HG03108 (cell line): ENCODE results near the gene OR51G2.
"Not testable (repeated sequence)": the region's sequence is repeated elsewhere in the genome, so short reads cannot be mapped to it uniquely, and the experiment has no call there.

ENCODE experiments used
- ATAC-seq: cut with Tn5 transposase; IDR thresholded peaks from one replicate; pipeline ENCODE4 v1.9.1; 2021; ENCODE audit warnings: moderate library complexity; ENCODE audit not compliant: unreplicated experiment

Gene OR51G2

GRCh38 chr11:4919250-4919649 is at the start of gene OR51G2:
TSS of gene OR51G2 (minus strand) at chr11:4919350. CDS start at chr11:4915663, 3,687 bp downstream.
- no peak for ATAC-seq

GRCh38 chr11:4962816-4963215 is 43.7 kb upstream of the OR51G2 start:
- ATAC-seq, result no peak

- no peak for ATAC-seq
These were observed 41.7 kb upstream of the OR51G2 start for GRCh38 chr11:4960877-4961276.

GRCh38 chr11:4957396-4957795 is 38.2 kb upstream of the OR51G2 start:
- ATAC-seq, result no peak

GRCh38 chr11:4955613-4956012 is 36.5 kb upstream of the OR51G2 start, which contains the start of gene OR51A2:
TSS of gene OR51A2 (minus strand) at chr11:4955713. CDS start at chr11:4955713, 0 bp downstream.
- not testable (repeated sequence) for ATAC-seq

- no peak for ATAC-seq
These were observed 28.4 kb upstream of the OR51G2 start, which contains the start of gene OR51A4 for GRCh38 chr11:4947505-4947904. TSS of gene OR51A4 (minus strand) at chr11:4947605. CDS start at chr11:4947100, 505 bp downstream.

- no peak for ATAC-seq
These were observed 17.6 kb upstream of the OR51G2 start for GRCh38 chr11:4936745-4937144.

GRCh38 chr11:4932751-4933150 is 13.6 kb upstream of the OR51G2 start:
- ATAC-seq, result no peak

- no peak for ATAC-seq
These were observed 7.5 kb upstream of the OR51G2 start for GRCh38 chr11:4926608-4927007.

- ATAC-seq, result no peak
These were observed 5.1 kb upstream of the OR51G2 start, which contains the start of gene OR51G1 for GRCh38 chr11:4924239-4924638. TSS of gene OR51G1 (minus strand) at chr11:4924339. CDS start at chr11:4924339, 0 bp downstream.

GRCh38 chr11:4922304-4922703 is 3.2 kb upstream of the OR51G2 start:
- ATAC-seq, result no peak

- ATAC-seq, result no peak
These were observed 2.6 kb upstream of the OR51G2 start for GRCh38 chr11:4921796-4922195.

- no peak for ATAC-seq
These were observed 2.6 kb downstream of the OR51G2 start for GRCh38 chr11:4916581-4916980.

- no peak for ATAC-seq
These were observed 15.7 kb downstream of the OR51G2 start, which contains the start of gene OR51A7 for GRCh38 chr11:4903484-4903883. TSS of gene OR51A7 (plus strand) at chr11:4903783. CDS start at chr11:4907370, 3,587 bp downstream.

GRCh38 chr11:4891996-4892640 is 27.0 kb downstream of the OR51G2 start:
- no peak for ATAC-seq

- no peak for ATAC-seq
These were observed 28.9 kb downstream of the OR51G2 start for GRCh38 chr11:4890279-4890678.

GRCh38 chr11:4887591-4887990 is 31.6 kb downstream of the OR51G2 start:
- ATAC-seq, result no peak

GRCh38 chr11:4886186-4886585 is 33.0 kb downstream of the OR51G2 start:
- no peak for ATAC-seq

- ATAC-seq, result no peak
These were observed 34.8 kb downstream of the OR51G2 start for GRCh38 chr11:4884361-4884760.

- no peak for ATAC-seq
These were observed 36.6 kb downstream of the OR51G2 start for GRCh38 chr11:4882543-4882942.

- ATAC-seq, result no peak
These were observed 37.2 kb downstream of the OR51G2 start, which contains the start of gene OR51T1 for GRCh38 chr11:4881860-4882500. TSS of gene OR51T1 (plus strand) at chr11:4881900. CDS start at chr11:4881900, 0 bp downstream.

- ATAC-seq, result no peak
These were observed 38.0 kb downstream of the OR51G2 start for GRCh38 chr11:4881188-4881587.
